ENCODE measurements around the gene EIPR1.

EIPR1 gene

DNA sequence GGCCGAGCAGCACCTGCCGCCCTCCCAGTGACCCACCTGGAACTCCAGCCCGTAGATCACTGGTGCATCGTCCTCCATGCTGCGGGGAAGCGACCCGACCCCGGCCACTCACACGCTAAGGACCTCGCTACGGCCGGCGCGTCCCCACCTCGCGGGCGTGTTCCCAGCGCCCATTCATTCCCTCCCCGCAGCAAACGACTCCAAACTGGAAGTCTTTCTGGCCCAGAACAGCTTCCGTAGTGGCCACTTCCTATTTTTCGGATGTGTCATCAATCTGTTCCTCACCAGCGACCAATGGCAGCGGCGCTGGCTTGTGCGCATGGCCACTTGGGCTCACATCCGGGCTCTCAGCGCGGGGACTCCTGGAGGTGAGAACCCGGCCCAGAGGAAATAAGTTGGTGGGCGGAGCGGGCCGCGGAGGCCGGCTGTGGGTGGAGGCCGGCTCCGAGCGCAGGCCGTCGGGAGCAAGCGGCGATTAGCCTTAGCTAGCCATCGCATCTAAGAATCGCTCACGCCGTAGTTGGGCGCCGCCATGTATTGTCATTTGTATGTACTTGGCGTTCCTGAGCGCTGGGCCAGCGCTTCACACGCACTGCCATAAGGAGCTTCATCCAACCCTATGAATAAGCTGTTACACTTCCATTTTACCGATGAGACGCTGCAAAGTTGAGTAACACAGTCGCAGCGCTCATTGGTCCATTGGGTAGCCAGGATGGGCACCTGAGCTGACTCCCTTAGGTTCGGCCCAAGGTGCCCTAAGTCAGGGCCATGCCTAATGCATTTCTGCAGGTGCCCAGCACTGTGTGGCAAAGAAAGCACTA is at the start of gene EIPR1:
Gene EIPR1 (minus strand): TSS at position 207 of the 821 bp plus-strand sequence. CDS start 129 bp downstream, at position 78.
- DNase-seq, result peak; percentile 96

DNA sequence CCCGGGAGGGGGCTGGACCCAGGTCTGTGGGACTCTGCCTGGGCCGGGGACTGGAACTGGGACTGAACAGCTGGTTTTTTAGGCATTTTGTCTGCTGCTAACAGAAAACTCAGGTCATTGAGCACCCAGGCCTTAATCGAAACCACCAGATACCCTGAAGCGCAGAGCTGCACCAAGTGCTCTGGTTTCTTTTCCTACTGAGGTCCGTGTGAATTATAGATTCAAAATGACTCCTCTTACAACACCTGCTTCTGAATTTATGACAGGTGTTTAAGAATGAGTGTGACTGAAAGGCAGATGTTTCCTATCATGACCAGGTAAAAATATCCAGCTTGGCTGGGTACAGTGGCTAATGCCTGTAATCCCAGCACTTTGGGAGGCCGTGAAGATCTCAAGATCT is 49.7 kb upstream of the EIPR1 start:
- DNase-seq, result no peak

GRCh38 chr2:3426615-3427014 is 49.0 kb upstream of the EIPR1 start:
- DNase-seq, result no peak

- DNase-seq, result no peak
These were observed 46.7 kb upstream of the EIPR1 start for GRCh38 chr2:3424171-3424795.

DNA sequence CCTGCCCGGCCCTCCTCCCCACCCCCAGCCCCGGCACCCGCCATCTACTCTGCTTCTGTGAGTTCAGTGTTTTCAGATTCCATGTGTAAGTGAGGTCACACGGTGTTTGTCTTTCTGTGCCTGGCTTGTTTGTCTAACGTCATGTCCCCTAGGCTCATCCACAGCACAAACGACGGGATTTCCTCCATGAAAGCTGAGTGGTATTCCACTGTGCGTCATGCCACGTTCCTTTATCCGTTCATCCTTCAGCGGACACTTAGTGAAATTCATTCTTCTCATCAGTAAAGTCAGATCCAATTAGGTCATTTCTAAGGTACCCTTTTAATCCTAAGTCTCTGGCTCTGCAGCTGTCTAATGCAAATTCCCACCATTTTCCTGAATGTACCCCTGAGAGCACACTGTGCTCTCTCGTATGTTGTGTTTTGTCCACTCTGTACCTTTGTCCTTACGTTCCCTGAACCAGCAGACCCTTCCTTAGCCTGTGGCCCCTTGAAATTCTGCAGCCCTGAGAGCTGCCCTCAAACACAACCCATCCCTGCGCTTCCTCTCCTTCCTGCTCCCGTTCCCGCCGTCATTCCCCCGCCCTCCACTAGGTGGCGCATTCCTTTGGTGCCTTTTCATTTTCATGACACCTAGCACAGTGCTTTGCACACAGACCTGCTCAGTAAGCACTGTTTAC is 46.0 kb upstream of the EIPR1 start:
- DNase-seq, result no peak

DNA sequence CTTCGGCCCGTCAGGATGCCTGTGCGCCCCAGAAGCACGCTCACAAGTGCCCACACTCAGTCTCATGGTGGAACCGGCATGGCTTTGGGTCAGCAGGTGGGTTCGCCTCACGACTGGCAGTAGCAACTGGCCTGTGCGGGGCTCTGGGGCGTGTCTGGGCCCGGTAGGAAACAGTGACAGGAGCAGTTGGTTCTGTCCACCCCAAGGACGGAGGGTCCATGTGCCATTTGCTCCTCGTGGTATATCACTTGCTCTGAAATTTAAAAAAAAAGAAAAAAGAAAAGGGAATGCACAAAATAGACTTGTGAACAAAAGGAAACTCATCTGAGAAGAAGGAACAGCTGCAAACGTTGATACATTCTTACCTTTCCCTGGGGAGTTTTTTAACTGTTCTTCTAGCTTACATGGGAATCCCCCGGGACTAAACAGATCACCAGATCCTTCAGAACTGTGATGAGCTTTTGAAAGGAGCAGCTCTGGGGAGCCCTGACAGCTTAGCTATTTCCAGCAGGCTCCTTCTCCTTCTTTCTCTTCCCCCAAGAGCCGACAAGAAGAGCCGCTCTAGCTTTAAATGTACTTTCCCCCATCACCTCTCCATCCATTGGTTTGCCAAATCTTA is 44.7 kb upstream of the EIPR1 start:
- DNase-seq, result no peak

DNA sequence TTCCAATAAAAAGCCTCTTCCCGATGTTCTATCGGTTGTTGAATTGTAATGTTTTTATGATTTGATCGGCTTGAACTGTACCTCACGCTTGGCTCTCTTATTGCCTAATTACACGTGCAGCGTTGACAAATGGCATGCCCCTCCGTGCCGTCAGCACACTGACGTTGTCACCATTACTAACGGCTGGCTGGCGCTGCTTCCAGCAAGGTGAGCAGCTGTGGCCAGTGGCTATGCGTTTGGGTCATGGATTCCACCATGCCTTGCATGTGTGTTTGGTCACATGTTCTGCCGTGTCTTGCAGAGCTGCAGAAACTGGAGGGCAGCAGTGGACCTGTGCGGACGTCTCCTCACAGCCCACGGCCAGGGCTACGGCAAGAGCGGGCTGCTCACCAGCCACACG is 44.0 kb upstream of the EIPR1 start:
- DNase-seq, result no peak

DNA sequence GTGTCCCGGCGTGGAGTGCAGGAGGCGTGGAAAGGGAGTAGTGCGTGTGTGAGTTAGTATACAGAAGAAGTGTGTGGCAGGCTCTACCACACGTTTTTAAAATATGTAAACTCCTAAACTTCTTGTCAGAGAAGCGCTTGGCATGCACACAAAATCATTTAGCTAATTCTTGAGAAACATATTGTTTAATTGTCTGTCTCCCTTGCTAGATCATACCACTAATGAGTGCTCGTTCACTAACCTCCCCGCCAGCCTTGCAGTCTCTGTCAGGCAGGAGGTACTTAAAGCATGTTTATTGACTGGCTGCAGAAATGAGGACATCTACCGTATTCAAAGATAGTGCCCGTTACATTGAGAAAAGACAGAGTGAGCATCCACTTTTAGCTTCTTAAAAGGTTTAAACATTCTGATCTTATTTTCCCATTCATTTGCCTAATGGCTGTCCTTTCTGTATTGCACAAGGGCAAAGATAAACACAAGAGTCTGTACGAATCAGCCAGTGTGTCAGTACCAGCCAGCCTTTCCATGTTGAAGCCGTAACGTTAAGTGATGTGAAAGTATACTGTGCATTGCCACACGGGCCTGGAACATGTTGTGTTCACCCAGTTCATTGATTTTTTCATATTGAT is 43.3 kb upstream of the EIPR1 start:
- no peak for DNase-seq

DNA sequence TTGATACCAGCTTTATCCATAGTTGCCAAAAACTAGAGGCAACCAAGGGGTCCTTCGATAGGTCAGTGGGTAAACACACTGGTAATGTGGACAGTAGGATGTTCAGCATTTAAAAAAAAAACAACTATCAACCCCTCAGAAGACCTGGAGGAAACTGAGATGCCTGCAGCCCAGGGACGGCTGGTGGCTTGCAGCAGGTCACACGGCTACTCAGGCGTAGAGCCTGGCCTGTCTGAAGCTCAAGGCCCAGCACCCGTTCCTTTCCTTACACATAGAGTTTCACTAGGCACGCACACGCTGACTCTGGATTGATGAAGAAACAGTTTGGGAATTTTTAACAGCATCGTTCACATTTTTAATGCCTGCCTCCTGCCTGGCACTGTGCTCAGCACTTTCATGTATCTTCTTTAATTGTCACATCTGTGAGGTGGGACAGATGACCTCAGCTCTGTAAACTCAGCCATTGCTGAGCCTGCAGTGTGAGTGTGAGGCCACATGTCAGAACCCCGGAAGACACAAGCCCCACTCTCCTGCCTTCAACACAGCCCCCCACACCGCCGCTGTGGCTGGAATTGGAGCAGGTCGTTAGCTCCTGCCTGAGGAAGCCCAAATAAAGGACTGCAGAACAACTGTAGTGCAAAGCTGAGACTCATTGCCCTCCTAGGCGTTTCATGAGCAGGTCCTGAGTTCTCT is 42.6 kb upstream of the EIPR1 start:
- no peak for DNase-seq

DNA sequence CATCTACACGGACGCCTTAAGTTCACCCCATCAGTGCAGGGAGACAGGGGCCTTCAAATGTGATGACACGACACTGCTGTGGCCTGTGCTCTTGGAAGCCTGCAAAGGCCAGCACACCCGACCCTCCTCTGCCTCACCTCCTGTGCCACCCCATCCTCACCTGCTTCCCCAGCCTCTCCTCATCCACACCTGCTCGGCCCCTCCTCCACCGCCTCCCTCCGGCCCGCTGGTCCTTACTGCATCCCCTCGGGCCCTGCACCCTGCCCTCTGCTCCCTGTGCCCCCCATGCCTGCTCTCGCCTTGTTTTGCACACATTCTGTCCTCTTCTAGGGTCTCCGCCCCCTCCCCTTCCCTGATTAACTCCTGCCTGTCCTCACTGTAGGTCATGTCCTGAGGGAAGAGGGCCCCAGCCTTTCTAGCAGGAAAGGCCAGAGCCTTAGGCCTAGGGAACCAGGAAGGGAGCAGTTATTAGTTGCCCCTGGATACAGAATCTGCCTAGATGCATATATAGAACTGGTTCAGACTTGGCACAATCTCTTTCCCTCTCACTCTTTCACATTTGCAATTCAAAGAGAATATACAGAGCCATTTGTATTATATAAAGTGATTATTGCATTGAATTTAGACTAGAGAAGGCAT is 41.3 kb upstream of the EIPR1 start:
- no peak for DNase-seq

DNA sequence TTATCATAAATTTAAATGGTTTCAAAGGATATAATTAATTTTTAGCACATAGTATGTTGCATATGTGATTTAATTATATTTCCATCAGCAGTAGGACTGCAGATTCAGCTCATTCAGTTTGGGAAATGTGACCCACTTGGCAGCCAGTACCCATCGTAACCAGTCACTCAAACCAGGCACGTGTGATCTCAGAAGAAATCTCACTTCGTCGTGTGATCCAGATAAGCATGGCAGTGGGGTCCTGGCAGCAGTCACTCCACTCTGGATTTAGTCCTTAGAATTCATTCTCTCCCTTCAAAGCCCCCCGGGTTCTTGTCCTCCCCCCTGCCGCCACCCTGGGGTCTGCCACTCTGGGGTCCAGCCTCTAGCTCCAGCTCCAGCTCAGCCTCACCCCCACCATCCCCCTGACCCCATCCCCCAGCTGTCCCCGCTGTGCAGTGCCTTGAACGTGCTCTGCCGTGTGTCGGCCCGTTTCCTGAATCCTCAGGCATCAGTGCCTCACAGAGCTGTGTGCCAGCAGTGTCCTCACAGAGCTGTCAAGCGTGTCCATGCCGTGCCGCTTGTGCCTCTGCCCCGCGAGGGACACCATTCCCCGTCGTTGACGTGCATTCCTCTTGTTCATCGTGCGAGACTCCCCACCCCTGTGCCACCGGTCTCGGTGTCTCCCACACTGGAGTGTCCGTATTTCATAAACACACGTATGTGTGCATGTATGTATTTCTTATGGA is 36.7 kb upstream of the EIPR1 start:
- DNase-seq, result no peak

- DNase-seq, result no peak
These were observed 36.1 kb upstream of the EIPR1 start for GRCh38 chr2:3413697-3414096.

- no peak for DNase-seq
These were observed 33.5 kb upstream of the EIPR1 start for GRCh38 chr2:3411103-3411502.

- no peak for DNase-seq
These were observed 32.1 kb upstream of the EIPR1 start for GRCh38 chr2:3409627-3410170.

- DNase-seq, result no peak
These were observed 31.2 kb upstream of the EIPR1 start for GRCh38 chr2:3408781-3409180.

DNA sequence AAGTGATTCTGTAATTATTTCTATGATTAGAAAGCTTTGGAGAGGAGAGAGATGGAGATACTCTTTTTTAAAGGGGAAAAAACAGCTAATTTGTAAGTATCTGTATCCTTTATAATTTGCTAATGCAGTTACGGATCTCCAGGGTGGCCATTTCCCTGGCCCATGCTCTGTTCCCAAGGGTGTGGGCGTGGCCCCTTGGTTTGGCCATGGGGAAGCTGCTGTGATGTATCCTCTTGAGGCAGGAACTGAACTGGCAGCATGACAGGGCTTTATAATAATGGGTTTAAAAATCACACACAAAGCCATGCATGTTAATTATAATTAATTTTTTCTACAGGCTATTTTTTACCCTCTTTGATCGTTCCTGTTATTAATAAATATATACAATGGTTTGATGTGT is 28.9 kb upstream of the EIPR1 start:
- no peak for DNase-seq

DNA sequence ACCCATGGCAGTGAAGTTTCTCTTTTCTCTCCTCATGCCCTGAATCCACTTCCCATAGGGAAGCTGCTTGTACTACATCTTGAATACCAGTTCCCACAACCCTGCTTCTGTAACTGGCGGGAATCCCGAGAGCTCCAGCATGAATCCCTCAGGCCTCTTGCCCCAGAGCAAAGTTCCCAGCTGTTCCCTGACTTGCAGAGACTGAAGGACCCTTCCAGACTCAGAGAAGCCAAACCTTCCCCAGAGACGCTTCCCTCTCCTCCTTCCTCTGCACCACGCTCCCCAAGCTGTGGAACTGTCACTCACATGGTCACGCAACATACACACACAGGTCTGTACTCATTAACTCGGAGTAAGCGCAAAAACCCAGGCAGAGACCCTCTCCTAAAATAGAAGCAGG is 28.3 kb upstream of the EIPR1 start:
- DNase-seq, result no peak

DNA sequence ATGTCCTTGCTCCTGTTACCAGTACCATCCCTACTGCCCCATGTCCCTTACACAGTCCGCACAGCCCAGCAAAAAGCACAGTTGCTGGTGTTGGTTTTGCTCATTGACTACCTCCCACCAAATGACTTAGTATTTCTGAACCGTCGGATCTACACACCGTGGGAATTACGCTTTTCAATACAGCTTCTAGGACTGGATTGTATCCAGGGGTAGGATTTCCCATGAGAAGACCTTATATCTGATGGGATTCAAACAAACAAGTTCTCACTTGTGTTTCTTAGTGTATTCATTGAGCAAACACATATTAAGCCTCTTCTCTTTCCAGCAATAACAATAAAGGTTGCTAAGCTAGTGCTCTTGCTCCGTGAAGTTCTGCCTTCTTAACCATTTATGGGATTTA is 27.7 kb upstream of the EIPR1 start:
- DNase-seq, result no peak

GRCh38 chr2:3404349-3404894 is 26.8 kb upstream of the EIPR1 start:
- no peak for DNase-seq

GRCh38 chr2:3403587-3404334 is 26.1 kb upstream of the EIPR1 start:
- DNase-seq, result no peak

Data from DMS79 treated with DMSO at 0.1 percent for 48 hours (cell line).